HUDEP-2 (cell line): ENCODE data around the gene RBM23.
A peak's percentile ranks its signal among the peaks of the same experiment; 100 is the strongest.

Experiments used
- DNase-seq, 76 experiments: peaks; one replicate each; lab custom pipeline; 2025; ENCODE audit not compliant: unreplicated experiment in 76 of 76; lab: John Stamatoyannopoulos, UW

The RBM23 gene

GRCh38 chr14:22887260-22887989 lies 31.5 kb downstream of the RBM23 start:
- DNase-seq, result peak in 72 of 76 experiments; percentile 13 to 81 (median 58)

GRCh38 chr14:22886500-22887259 lies 32.3 kb downstream of the RBM23 start:
- DNase-seq, result peak in 72 of 76 experiments; percentile 37 to 91 (median 78)

- no peak for DNase-seq
Measured at GRCh38 chr14:22885975-22886374, 33.0 kb downstream of the RBM23 start.

GRCh38 chr14:22884738-22885523 lies 34.0 kb downstream of the RBM23 start:
- no peak for DNase-seq

GRCh38 chr14:22884076-22884737 lies 34.7 kb downstream of the RBM23 start:
- DNase-seq, result no peak

GRCh38 chr14:22883173-22883976 lies 35.6 kb downstream of the RBM23 start, which contains the start of gene REM2:
Gene REM2, plus strand, starts transcription at chr14:22883222. Its CDS starts 66 bp downstream, at chr14:22883288.
- no peak for DNase-seq

GRCh38 chr14:22882529-22883172 lies 36.3 kb downstream of the RBM23 start:
- no peak for DNase-seq

GRCh38 chr14:22882064-22882463 lies 36.9 kb downstream of the RBM23 start:
- DNase-seq, result no peak

GRCh38 chr14:22878271-22879246 lies 40.4 kb downstream of the RBM23 start:
- no peak for DNase-seq

- DNase-seq, result no peak
Measured at GRCh38 chr14:22877000-22877501, 41.9 kb downstream of the RBM23 start.

- DNase-seq, result no peak
Measured at GRCh38 chr14:22875748-22876319, 43.1 kb downstream of the RBM23 start.

- DNase-seq, result no peak
Measured at GRCh38 chr14:22875003-22875747, 43.8 kb downstream of the RBM23 start.

GRCh38 chr14:22872833-22873520 lies 46.0 kb downstream of the RBM23 start:
- no peak for DNase-seq

- DNase-seq, result peak in 57 of 76 experiments; percentile 4 to 64 (median 43)
Measured at GRCh38 chr14:22872033-22872832, 46.7 kb downstream of the RBM23 start.

GRCh38 chr14:22871224-22872032 lies 47.5 kb downstream of the RBM23 start, which contains the start of gene LRP10:
Gene LRP10, plus strand, starts transcription at chr14:22871740. Its CDS starts 564 bp downstream, at chr14:22872304.
- DNase-seq, result peak in 74 of 76 experiments; percentile 45 to 93 (median 85)
